ENCODE measurements around the gene OSBPL10.

OSBPL10 gene

DNA sequence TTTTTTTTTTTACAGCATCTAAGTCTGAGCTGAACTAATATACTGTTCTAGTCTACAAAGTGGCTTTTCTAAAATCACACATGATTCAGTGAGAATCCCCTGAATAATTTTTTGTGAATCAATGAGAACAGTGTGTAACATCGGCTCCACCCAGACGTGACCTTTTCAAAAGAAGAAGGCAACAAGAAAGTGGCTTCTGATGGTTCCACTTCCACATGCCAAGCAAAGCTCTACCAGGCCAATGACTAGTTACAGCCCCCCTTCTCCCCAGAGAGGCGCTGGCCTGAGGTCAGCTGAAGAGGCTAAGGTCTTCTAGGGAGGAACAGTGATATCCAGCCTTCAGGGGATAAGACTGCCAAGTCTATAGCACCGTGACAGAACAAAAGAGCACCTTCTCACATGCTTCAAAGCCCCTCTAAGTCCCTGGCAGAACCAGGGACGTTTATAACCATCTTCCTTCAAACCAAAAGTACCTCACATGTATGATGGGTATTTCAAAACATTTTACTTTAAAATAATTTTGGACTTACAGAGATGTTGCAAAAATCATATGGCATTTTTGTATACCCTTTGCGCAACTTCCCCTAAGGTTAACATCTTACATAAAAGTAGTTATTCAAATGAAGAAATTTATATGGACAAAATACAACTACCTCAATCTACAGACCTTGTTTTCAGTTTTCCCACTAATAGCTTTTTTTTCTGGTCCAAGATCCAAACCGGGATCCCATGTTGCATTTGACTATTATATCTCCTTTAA lies 177.9 kb downstream of the OSBPL10 start:
- peaks cover under 1% of the 10 kb centered on the region for H3K27me3 ChIP-seq (ENCODE audit: insufficient read depth, low read length, poor library complexity, severe bottlenecking)
- H3K9ac ChIP-seq (ENCODE audit: low read depth, low read length, poor library complexity, severe bottlenecking): no peak overlapping the region
- no peaks in the 10 kb centered on the region for H3F3A ChIP-seq (ENCODE audit: low read depth)
- no peak overlapping the region for H3K4me3 ChIP-seq (ENCODE audit: low read length, poor library complexity, severe bottlenecking)
- H2AFZ ChIP-seq (ENCODE audit: low read length): no peak overlapping the region
- H3K9me2 ChIP-seq (replicated peaks; ENCODE audit: low read depth, low read length): no peaks in the 10 kb centered on the region
- TF ChIP-seq EZH2phosphoT487 (IDR thresholded peaks at IDR 0.05; ENCODE audit: borderline replicate concordance): no peak
- TF ChIP-seq, protein P1, sequence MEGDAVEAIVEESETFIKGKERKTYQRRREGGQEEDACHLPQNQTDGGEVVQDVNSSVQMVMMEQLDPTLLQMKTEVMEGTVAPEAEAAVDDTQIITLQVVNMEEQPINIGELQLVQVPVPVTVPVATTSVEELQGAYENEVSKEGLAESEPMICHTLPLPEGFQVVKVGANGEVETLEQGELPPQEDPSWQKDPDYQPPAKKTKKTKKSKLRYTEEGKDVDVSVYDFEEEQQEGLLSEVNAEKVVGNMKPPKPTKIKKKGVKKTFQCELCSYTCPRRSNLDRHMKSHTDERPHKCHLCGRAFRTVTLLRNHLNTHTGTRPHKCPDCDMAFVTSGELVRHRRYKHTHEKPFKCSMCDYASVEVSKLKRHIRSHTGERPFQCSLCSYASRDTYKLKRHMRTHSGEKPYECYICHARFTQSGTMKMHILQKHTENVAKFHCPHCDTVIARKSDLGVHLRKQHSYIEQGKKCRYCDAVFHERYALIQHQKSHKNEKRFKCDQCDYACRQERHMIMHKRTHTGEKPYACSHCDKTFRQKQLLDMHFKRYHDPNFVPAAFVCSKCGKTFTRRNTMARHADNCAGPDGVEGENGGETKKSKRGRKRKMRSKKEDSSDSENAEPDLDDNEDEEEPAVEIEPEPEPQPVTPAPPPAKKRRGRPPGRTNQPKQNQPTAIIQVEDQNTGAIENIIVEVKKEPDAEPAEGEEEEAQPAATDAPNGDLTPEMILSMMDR (conservative IDR thresholded peaks at IDR 0.05; ENCODE audit: low read length): no peak
- H3K79me2 ChIP-seq (ENCODE audit: insufficient read depth, low read length): no peaks in the 10 kb centered on the region
- H3K36me3 ChIP-seq (ENCODE audit: insufficient read depth, low read length): no peaks in the 10 kb centered on the region
- H4K20me1 ChIP-seq (ENCODE audit: insufficient read depth, low read length, poor library complexity, severe bottlenecking): no peaks in the 10 kb centered on the region
- no peak overlapping the region for H3K4me2 ChIP-seq (ENCODE audit: low read depth, low read length, poor library complexity, severe bottlenecking)
- no peaks in the 10 kb centered on the region for H3K9me3 ChIP-seq (ENCODE audit: insufficient read depth, low read depth, low read length)
- H3K4me1 ChIP-seq (ENCODE audit: insufficient read depth, low read length, poor library complexity, severe bottlenecking): no peaks in the 10 kb centered on the region

DNA sequence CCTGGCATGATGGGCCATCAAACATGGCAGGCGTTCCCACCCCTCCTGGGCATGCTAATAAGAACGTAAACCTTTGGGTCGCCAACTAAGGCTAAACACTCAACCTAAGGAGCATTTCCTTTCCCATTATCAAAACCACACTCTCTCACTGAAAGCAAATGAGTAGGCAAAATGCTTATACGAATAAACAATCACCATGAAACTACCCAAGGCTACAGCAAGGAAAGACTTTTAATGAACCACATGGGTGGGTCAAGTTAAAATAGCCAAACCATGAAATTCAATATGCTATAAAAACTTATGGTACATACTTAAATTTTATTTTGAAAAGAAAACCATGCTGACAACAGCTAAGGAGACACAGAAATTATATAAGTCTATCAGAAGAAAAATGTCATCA lies 180.6 kb downstream of the OSBPL10 start:
- Histone ChIP-seq H3K36me3 (ENCODE audit: insufficient read depth, low read length) (no peaks in the 10 kb centered on the region), H3K4me1 (ENCODE audit: insufficient read depth, low read length, poor library complexity, severe bottlenecking) (no peaks in the 10 kb centered on the region), H3K79me2 (ENCODE audit: insufficient read depth, low read length) (no peaks in the 10 kb centered on the region)

DNA sequence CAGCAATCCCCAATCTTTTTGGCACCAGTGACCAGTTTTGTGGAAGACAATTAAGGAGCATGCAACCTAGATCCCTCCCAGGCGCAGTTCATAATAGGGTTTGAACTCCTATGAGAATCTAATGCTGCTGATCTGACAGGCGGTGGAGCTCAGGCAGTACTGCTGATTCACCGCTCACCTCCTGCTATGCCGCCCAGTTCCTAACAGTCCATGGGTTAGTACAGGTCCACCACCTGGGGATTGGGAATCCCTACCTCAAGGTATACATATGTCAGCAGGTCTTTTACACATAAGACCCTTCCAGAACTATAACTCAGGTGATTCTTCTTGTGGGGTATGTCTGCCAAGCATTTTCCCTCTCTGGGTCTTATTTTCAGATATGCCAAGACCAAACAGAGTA lies 182.2 kb downstream of the OSBPL10 start:
- TF ChIP-seq, protein P1 (conservative IDR thresholded peaks at IDR 0.05; ENCODE audit: low read length): no peak
- TF ChIP-seq EZH2phosphoT487 (IDR thresholded peaks at IDR 0.05; ENCODE audit: borderline replicate concordance): no peak
- no peaks in the 10 kb centered on the region for H4K20me1 ChIP-seq (ENCODE audit: insufficient read depth, low read length, poor library complexity, severe bottlenecking)
- H3K4me2 ChIP-seq (ENCODE audit: low read depth, low read length, poor library complexity, severe bottlenecking): no peak overlapping the region
- no peak overlapping the region for H2AFZ ChIP-seq (ENCODE audit: low read length)
- no peaks in the 10 kb centered on the region for H3K27me3 ChIP-seq (ENCODE audit: insufficient read depth, low read length, poor library complexity, severe bottlenecking)
- H3K9me3 ChIP-seq (ENCODE audit: insufficient read depth, low read depth, low read length): no peaks in the 10 kb centered on the region
- no peaks in the 10 kb centered on the region for H3K4me1 ChIP-seq (ENCODE audit: insufficient read depth, low read length, poor library complexity, severe bottlenecking)
- no peak overlapping the region for H3K9ac ChIP-seq (ENCODE audit: low read depth, low read length, poor library complexity, severe bottlenecking)
- no peaks in the 10 kb centered on the region for H3K79me2 ChIP-seq (ENCODE audit: insufficient read depth, low read length)
- no peaks in the 10 kb centered on the region for H3F3A ChIP-seq (ENCODE audit: low read depth)
- no peaks in the 10 kb centered on the region for H3K9me2 ChIP-seq (replicated peaks; ENCODE audit: low read depth, low read length)
- no peaks in the 10 kb centered on the region for H3K36me3 ChIP-seq (ENCODE audit: insufficient read depth, low read length)
- H3K4me3 ChIP-seq (ENCODE audit: low read length, poor library complexity, severe bottlenecking): no peak overlapping the region

More for the DNA sequence above, 180.6 kb downstream of the OSBPL10 start:
- TF ChIP-seq EZH2phosphoT487 (IDR thresholded peaks at IDR 0.05; ENCODE audit: borderline replicate concordance): no peak
- TF ChIP-seq, protein P1 (conservative IDR thresholded peaks at IDR 0.05; ENCODE audit: low read length): no peak
- Histone ChIP-seq H3K9me2 (replicated peaks; ENCODE audit: low read depth, low read length) (no peaks in the 10 kb centered on the region), H2AFZ (ENCODE audit: low read length) (no peak overlapping the region), H3K27me3 (ENCODE audit: insufficient read depth, low read length, poor library complexity, severe bottlenecking) (no peaks in the 10 kb centered on the region), H3K9me3 (ENCODE audit: insufficient read depth, low read depth, low read length) (no peaks in the 10 kb centered on the region), H3K4me2 (ENCODE audit: low read depth, low read length, poor library complexity, severe bottlenecking) (no peak overlapping the region), H3K9ac (ENCODE audit: low read depth, low read length, poor library complexity, severe bottlenecking) (no peak overlapping the region), H3F3A (ENCODE audit: low read depth) (no peaks in the 10 kb centered on the region), H4K20me1 (ENCODE audit: insufficient read depth, low read length, poor library complexity, severe bottlenecking) (no peaks in the 10 kb centered on the region), H3K4me3 (ENCODE audit: low read length, poor library complexity, severe bottlenecking) (no peak overlapping the region)

Data from Loucy (cell line).